AML-193 (cell line): Measurements from ENCODE around the gene KLF9.

Source experiments
- DNase-seq, 2 experiments: peaks; one replicate each; lab custom pipeline; 2025; lab: John Stamatoyannopoulos, UW

Gene KLF9

DNA sequence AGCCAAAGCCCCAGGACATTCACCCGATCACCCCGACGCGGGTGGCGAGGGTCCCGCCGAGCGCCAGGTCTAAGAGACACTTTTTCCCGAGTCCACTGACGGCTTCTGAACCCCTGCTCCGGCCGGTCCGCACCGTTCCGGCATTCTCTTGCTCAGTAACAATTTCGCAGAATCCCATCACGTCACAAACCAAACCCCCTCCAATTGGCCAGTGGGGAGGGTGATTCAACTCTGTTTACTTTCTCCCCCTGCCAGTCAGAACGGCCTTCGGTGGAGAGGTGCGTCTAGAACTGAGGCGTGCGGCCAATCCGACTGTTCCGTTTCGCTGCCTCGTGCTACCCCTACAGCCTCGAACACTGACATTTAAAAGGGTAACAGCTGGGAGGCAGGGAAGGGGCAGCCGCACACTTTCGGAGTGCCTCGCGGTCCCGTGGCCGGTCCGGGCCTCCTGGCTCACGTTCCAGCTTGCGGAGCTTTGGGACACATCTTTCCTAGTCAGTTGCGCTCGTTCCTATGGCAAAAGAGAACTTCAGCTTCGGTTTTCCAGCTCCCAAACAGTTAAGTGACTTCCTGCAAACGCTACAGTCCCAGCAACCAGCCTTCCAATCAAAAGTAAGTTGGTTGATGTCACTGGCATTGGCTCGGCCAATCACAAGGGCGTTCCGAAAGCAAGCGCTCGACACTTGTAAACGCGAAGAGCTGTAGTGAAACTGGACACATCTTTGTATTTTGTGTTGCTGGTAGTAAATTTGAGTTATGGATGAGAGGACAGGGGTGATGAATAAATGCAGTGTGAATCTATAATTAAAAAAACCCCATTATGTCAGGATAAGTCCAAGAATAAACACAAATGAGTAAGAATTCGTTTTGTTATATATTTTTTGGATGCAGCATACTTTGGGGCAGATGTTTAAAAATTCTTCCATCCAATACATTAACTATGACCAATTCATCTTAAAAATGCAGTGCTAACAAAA, at the start of gene KLF9:
KLF9 (minus strand) TSS at position 859 of the 977 bp plus-strand sequence. CDS start 1,294 bp downstream, outside the sequence.
- no peak for DNase-seq

DNA sequence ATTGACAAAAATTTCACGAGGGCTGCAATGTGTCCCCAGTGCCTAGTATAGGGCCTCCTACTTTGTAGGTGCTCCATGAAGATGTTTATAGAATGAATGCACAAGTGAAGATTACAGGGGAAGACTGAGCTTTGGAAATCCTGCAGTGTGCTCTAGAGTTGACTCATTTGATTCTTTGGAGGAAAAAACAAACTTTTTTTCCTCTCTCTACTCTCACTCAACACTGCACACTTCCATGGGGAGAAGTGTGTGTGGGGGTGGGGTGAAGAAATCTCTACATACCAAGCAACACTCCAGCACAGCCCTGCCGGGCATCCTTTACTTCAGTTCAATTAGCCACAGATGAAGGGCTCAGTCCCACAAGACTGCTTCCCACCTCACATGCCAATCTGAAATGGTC, 49.4 kb upstream of the KLF9 start:
- DNase-seq, result no peak

DNA sequence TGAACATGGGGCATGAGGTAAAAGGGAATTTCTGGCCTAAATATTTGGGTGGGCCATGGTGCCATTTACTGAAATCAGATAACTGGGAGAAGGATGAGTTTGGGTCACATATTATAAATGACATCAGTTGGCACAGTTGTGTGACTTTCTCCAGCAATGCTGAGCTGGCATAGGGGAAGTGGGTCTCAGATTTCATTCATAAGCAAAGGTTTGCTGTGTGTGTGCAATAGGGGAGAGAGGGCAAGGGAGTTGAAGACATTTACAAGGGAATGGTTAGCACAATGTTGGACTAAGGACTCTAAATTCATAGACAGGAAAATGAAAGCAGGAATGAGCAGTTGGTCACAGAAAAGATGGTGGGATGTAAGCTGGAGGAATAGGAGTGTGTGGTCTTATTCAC, 47.8 kb upstream of the KLF9 start:
- no peak for DNase-seq

DNA sequence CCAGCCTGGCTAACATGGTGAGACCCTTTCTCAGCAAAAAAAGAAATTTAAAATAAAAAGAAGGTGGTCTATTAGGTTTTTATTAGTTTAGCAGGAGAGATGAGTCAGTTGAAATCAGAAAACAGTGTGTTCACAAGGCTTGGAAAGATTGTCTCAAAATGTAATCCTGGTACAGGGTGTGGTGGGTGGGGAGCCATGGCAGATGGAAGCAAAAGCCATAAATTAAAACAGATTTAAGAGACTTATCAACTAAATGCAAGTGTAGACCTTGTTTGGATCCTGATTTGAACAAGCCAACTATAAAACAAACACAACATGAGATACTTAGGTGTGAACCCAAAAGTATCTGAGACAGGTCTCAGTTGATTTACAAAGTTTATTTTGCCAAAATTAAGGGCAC, 42.8 kb upstream of the KLF9 start:
- DNase-seq, result no peak

DNA sequence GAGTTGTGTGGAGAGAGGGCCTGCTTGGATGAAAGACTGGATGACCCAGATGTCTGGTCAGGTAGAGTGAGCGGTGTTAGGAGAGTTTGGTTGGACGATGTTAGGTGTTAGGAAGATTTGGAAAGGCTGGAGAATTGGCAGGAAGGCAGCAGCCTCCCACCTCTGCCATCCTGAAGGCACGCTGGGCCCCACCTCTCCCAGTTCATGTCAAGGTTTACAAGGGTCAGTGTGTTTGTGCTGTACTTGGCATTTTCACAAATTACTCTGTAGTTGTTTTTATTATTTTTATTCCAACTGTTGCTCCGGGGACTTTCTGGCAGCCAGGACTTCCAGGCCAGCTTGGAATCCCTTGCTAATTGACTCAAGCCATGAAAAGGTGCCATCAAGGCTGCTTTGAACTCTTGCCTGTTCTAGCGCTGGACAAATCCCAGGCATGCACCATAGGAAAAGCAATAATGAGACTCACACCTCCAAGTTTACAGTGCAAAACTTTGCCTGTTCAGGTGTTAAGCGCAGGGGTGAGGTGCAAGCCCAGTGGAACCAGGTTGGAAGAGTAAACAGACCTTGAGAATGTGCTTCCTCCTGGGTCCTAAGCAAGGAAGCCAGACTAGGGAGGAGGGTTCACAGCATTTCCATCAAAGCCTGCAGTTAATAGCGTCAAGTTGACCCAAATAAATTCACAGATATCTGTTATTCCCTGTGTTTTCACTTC, 41.7 kb upstream of the KLF9 start:
- DNase-seq, result no peak

DNA sequence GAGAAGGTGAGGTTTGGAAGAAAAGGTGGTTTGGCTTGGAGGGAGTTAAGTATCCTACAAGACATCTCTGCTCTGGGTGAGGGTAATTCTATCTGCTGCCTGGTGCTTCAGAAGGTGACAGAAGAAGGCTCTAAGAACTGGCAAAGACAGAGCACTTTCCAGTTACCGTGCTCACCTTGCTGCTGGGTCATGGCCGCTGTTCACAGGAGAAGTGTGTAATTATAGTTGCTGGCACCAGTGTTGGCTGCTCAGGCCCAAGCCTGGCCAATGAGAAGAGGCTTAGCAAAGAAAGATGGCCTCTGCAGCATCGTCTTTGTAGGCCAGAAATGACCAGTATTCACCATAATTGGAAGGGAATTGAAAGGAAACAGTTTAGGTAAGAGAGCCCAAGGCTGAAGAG, 37.9 kb upstream of the KLF9 start:
- no peak for DNase-seq

DNA sequence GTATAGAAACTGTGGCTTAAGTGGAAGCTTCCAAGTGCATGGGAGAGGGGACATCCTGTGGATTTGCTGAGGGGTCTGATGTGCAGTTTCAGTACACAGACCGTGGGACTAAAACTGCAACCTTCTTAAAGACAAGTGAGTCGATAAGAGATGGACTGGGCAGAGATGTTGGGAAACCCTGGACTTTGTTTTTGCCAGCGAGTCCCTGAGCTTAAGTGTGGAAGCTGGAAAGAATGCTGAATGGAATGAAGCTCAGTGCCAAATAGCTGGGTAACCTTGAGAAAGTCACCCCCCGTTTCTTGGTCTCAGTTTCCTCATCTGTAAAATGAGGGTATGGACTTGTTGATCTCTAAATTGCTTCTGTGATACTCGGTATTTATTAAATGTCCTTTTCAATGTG, 37.3 kb upstream of the KLF9 start:
- DNase-seq, result no peak

DNA sequence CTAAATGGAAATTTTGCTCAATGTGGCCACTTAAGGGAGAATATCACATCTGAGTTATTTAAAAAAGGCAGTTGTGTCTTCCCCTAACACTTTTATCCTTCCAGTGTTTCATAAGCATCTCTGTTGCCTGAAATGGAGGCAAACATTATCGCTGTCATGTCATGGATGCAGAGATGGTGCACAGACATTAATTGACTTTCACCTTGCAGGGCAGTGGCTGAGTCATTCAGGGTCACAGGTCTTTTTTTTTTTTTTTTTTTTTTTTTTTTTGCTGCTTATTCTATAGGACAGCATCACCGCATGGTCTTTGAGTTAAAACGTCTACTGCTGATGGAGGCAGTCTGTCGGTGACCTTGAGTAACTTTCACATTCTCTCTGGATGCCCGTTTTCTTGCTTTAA, 36.3 kb upstream of the KLF9 start:
- DNase-seq, result no peak

DNA sequence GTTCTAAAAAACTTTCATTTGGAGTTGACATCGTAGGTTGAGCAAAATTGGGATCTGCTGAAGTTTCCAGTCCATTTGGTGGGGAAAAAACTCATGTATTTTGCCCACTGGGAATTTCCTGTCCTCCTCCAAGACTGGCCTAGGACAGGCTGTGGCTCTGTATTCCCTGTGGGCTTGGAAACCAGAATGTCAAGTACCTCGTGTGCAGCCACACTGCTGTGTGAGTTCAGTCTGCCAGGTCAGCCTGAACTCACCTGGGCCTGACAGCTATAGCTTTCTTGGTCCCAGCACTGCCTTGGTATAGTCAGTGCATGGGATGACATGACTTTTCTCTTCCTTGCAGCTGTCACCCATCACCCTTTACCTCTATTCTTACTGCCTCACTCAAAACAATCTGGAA, 35.0 kb upstream of the KLF9 start:
- DNase-seq, result no peak

DNA sequence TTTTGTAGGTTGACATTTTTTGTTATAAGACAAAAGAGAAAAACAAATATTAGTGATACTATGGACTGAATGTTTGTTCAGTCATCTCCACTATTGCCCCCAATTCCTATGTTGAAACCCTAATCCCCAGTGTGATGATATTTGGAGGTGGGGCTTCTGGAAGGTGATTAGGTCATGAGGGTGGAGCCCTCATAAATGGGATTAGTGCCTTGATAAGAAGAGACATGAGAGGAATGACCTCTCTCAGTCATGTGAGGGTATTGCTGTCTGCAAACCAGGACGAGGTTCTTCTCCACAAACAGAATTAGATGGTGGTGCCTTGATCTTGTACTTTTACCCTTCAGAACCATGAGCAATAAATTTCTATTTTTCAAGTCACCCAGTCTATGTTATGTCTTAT, 34.5 kb upstream of the KLF9 start:
- no peak for DNase-seq

DNA sequence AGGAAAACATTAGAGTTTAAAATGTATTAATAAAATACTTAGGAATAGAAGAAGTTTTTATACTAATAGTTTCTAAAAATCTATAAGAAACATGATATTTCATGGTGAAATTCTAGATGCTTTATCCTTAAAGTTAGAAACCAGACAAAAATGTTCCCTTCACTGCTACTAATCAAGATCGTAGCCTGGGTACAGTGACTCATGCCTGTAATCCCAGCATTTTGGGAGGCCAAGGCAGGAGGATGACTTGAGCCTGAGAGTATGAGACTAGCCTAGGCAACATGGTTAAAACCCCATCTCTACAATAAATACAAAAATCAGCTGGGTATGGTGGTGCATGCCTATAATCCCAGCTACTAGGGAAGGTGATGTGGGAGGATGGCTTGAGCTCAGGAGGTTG, 30.4 kb upstream of the KLF9 start:
- no peak for DNase-seq

DNA sequence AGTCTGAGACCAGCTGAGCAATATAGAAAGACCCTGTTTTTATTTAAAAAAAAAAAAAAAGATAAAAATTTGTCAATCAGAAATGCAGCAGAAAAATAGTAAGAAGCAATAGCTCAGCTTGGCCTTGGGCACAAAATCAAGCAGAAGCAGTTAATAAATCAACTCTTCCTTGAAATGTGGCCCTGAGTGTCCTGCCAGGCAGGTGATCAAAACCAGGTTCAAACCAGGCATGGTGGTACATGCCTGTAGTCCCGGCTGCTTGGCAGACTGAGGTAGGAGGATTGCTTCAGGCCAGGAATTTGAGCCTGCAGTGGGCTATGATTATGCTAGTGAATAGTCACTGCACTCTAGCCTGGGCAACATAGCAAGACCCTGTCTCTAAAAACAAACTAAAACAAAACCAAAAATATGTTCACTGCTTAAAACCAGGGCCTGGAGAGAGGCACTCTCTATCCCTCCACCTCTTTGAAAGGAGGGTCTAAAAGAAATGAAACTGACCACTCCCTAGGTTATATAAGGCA, 27.9 kb upstream of the KLF9 start:
- no peak for DNase-seq

DNA sequence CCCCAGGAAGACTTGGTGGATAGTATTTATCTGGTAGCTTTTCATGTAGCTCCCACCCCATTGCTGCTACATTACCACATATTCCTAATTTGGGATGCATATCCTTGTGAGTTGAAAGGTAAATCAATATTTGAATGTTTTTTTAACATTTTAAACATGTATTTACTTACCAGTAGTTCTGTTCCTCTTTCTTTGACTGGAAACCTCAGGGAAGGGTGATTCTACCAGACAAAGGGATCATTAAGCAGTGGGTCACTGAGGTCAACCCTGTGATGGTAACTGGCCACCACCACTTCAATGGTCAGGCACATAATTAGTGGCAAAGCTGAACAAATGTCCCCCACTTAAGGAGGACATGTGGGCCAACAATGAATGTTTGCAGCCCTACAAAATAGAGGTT, 27.2 kb upstream of the KLF9 start:
- DNase-seq, result no peak

DNA sequence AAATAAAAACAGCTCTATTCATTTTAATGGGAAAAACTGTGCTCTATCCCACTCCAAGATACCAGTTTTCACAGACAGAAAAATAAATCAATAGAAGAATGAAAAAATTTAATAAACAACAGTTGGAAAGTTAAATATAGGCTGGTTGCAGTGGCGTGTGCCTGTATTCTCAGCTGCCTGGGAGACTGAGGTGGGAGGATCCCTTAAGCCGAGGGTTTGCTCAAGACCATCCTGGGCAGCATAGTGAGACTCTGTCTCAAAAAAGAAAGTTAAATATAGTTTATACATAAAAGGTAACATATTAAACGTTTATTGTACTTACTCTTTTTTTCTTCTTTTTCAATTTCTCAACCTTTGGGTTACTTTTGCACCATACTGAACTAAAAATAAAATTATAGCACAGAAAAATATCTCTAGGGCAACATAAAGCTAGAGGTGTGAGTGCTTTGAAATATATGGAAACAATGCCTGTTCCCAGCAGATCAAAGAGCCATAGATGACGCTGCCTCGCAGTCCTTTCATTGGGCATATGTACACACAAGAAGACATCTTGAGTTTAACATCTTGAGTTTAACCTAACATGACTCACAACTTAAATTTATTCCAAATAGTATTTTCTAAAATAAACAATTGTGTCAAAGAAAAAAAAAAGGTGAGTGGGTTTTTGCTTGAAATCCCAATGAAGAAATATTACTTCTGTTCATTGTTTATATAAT, 25.7 kb upstream of the KLF9 start:
- DNase-seq, result no peak

DNA sequence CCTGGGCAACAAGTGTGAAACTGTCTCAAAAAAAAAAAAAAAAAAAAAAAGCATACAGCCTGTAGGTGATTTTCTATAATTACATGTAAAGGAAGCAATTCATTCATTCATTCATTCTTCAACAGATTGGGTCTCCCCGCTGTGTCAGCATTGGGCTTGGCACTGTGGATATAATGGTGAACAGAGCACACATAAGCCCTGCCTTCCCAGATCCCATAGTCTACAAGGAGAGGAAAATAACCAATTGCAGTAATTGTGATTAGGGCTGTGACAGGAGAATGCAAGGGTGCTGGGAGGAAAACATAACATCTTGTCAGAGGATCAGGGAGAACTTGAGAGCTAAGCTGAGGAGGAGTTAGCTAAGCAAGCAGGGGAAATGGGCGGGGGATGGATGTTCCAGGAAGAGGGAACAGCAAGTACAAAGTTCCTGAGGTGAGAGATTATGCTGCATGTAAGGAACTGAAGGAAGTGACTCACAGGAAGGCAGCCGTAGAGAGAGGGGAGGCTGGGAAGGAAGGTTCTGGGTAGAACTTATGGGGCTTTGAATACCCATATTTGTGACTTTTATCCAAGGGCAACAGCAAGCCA, 24.0 kb upstream of the KLF9 start:
- peak; percentile 12 to 46 for DNase-seq

DNA sequence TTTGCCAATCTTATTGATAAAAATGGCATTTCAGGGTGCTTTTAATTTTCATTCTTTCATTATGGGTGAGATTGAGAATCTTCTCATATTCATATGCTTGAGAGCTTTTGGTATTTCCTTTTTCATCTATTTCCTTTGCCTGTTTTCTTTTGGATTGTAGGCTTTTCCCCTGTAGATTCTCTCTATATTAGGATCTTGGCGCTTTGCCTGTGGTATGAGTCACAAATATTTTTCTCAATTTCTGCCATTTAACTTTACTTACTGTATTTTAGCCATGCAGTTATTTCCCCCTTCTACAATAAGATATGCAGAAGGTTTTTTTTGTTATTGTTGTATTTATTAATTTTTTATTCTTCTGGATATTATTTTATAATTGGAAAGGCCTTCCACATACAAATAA, 21.5 kb upstream of the KLF9 start:
- DNase-seq, result no peak

DNA sequence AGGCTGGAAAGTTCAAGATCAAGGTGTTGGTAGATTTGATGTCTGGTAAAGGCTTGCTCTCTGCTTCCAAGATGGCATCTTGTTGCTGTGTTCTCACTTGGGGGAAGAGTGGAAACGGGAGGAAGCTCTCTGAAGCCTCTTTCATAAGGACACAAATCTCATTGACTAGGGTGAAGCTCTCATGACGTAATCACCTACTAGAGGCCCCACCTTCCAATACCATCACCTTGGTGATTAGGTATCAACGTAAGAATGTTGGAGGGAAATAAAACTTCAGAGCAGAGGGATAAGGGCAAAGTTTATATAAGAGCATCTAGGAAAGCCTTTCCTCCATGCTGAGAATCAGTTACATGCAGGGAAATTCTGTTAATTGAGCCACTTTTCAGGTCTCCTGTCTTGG, 15.4 kb upstream of the KLF9 start:
- DNase-seq, result no peak

DNA sequence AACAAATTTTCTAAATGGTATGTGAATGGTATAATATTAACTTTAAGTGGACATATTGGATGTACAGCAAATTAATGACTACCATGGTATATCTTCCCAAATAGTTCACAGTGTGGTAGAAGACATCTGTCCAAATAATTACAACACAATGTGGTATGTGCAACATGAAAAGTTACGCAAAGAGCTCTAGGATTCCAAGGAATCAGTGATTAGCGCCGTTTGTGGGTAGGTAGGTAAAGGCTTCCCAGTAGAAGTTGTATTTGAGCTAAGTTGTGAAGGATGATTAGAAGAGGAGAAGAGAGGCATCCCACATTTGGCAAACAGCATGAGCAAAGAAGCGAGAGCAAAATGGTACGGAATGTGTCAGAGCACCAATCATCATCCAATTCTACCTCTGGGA, 14.3 kb upstream of the KLF9 start:
- no peak for DNase-seq

DNA sequence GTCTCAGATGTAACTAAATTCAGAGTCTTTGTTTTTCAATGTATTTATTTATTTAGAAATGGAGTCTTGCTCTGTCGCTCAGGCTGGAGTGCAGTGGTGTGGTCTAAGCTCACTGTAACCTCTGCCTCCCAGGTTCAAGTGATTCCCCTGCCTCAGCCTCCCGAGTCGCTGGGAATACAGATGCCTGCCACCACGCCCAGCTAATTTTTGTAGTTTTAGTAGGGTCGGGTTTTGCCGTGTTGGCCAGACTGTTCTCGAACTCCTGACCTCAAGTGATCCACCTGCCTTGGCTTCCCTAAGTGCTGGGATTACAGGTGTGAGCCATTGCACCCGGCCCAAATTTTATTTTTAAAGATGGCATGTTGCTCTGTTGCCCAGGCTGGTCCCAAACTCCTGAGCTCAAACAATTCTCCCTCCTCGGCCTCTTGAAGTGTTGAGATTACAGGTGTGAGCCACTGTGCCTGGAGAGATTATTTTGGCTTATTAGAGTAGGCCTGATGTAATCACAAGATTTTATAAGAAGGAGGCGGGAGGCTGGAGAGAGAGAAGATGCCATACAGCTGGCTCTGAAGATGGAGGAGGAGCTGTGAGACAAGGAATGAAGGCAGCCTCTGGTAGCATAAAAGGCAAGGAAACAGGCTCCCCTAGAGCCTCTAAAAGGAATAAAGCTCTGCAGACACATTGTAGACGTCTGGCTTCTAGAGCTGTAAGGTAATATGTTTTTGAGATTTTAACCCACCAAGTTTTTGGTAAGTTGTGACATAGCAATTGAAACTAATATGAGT, 12.9 kb upstream of the KLF9 start:
- DNase-seq, result no peak

DNA sequence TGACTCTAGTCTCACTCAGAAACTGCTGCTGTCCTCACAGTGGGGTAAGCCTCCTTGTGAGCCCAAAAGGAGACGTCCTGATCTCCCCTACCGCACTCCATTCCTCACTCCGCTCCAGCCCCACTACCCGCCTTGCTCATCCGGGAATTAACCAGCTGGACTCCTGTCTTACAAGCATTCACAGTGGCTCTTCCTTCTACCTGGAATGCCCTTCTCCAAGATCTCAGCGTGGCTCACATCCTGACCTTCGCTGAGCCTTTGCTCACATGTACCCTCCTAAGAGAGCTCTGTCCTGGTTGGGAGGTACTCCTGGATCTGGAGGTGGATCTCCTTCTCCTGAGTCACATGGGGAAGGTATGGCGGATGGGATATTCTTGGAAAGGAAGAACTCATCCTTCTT, 10.7 kb upstream of the KLF9 start:
- no peak for DNase-seq

DNA sequence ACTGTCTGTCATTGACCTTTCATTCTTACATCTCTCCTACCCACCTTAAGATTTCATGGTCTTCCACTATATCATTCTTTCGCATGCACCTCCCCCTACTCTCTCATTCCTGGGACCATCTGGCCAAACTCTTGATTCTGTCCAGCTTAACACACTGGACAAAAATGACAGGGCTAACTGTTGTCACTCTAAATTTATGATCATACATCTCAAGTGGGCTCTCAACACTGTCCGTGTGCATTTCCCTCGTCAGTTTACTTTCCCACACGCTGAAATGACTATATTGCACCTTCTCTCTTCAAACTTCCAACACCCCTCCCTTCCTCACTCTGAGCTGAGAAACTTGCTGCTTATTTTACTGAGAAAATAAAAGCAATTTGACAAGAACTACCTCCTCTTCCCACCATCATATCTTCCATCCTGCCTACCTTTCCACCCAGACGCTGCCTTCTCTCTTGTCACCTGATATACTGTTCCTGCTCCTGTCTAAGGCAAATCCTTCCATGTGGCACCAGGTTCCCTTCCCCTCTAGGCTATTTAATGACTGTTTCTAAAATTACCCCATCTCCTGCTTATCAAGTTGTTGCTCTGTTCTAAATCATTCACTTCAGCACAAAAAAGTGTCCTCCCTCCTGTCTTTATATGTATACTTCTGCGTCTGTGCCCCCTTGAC, 8.1 kb upstream of the KLF9 start:
- no peak for DNase-seq
